CD4-positive, CD25-positive, alpha-beta regulatory T cell (primary cell): ENCODE measurements around the gene LMX1A. TPM values are rescaled to one million over a fixed set of nuclear protein-coding genes. Genes with fewer than 3 reads are reported as not detected.

Experiments
- ATAC-seq, 2 donors: fragments of 150-1000 bp; cut with Tn5 transposase; one replicate each; pipeline ENCODE4 v1.10.0; 2021; ENCODE audit warnings: low read depth in 2 of 2, moderate number of reproducible peaks in 2 of 2, moderate library complexity in 1 of 2
- DNase-seq, 3 donors: peaks; one replicate each; pipeline versions ENCODE4 v3.0.0 to v3.0.0-alpha.2; 2012 to 2022; ENCODE audit warnings: mixed read lengths in 1 of 3
- H3K27ac ChIP-seq: one replicate; pipeline ENCODE4 v1.7.0; 2013; ENCODE audit warnings: mild to moderate bottlenecking, low read length; ENCODE audit not compliant: insufficient read depth, poor library complexity, severe bottlenecking
- H3K27me3 ChIP-seq: one replicate; pipeline ENCODE4 v1.7.0; 2013; ENCODE audit warnings: low read length; ENCODE audit not compliant: control insufficient read depth, insufficient read depth
- H3K36me3 ChIP-seq: one replicate; pipeline ENCODE4 v1.7.0; 2013; ENCODE audit warnings: mild to moderate bottlenecking, low read length, moderate library complexity; ENCODE audit not compliant: control insufficient read depth, insufficient read depth
- H3K4me1 ChIP-seq: 2 replicates; pipeline ENCODE4 v1.7.0; 2013; ENCODE audit warnings: mild to moderate bottlenecking, low read length; ENCODE audit not compliant: insufficient read depth, control insufficient read depth, poor library complexity, severe bottlenecking
- H3K4me3 ChIP-seq: one replicate; pipeline ENCODE4 v1.7.0; 2013; ENCODE audit warnings: low read depth, mild to moderate bottlenecking, low read length, moderate library complexity
- H3K9me3 ChIP-seq, 2 experiments: 1 replicate in 1 of 2; 2 replicates in 1 of 2; pipeline ENCODE4 v1.7.0; 2013; ENCODE audit warnings: low read length in 2 of 2, mild to moderate bottlenecking in 1 of 2, moderate library complexity in 1 of 2; ENCODE audit not compliant: control insufficient read depth in 2 of 2
- H3K27ac Mint-ChIP-seq, 3 donors: one replicate each; pipeline ENCODE4 v1.8.0; 2020 to 2022; ENCODE audit warnings: mild to moderate bottlenecking in 3 of 3, mixed read lengths in 3 of 3, moderate library complexity in 2 of 3
- H3K27me3 Mint-ChIP-seq: one replicate; pipeline ENCODE4 v1.8.0; 2022; ENCODE audit warnings: mild to moderate bottlenecking, mixed read lengths
- H3K36me3 Mint-ChIP-seq: one replicate; pipeline ENCODE4 v1.8.0; 2020; ENCODE audit warnings: mixed read lengths
- H3K4me1 Mint-ChIP-seq, 4 donors: one replicate each; pipeline ENCODE4 v1.8.0; 2020 to 2022; ENCODE audit warnings: mixed read lengths in 4 of 4, mild to moderate bottlenecking in 1 of 4
- H3K4me3 Mint-ChIP-seq, 4 donors: one replicate each; pipeline ENCODE4 v1.8.0; 2020 to 2022; ENCODE audit warnings: mild to moderate bottlenecking in 4 of 4, mixed read lengths in 4 of 4, moderate library complexity in 3 of 4
- H3K9me3 Mint-ChIP-seq, 7 donors: one replicate each; pipeline ENCODE4 v1.8.0; 2020 to 2022; ENCODE audit warnings: mixed read lengths in 7 of 7, mild to moderate bottlenecking in 3 of 7, moderate library complexity in 2 of 7
- polyA plus RNA-seq, 4 donors: library from polyadenylated mRNA; unstranded; fragments of 300-500 nt; fragmentation: Illumina TruSeq; gene quantifications; one replicate each; pipeline ENCODE4 v1.2.3, GENCODE V29; 2021
- total RNA-seq: library from RNA; stranded (reverse); gene quantifications from one replicate; pipeline ENCODE4 v1.2.3, GENCODE V29; 2022

LMX1A gene
- total and polyA plus RNA-seq, 5 donors from 2014 or later = not detected

- Histone ChIP-seq H3K9me3 (no peaks in the 10 kb centered on the region), H3K27me3 (peaks cover 37% of the 10 kb centered on the region), H3K4me1 (no peaks in the 10 kb centered on the region), H3K27ac (no peak overlapping the region), H3K36me3 (no peaks in the 10 kb centered on the region), H3K4me3 (no peak overlapping the region)
- Mint-ChIP-seq H3K4me3 (no peak overlapping the region), H3K4me1 (no peaks in the 10 kb centered on the region), H3K27ac (no peak overlapping the region), H3K9me3 (no peaks in the 10 kb centered on the region), H3K27me3 (peaks cover 55% of the 10 kb centered on the region), H3K36me3 (no peaks in the 10 kb centered on the region)
- DNase-seq (no peak), ATAC-seq (no peak)
Measured at GRCh38 chr1:165345502-165345901, 11.0 kb downstream of the LMX1A start.

DNA sequence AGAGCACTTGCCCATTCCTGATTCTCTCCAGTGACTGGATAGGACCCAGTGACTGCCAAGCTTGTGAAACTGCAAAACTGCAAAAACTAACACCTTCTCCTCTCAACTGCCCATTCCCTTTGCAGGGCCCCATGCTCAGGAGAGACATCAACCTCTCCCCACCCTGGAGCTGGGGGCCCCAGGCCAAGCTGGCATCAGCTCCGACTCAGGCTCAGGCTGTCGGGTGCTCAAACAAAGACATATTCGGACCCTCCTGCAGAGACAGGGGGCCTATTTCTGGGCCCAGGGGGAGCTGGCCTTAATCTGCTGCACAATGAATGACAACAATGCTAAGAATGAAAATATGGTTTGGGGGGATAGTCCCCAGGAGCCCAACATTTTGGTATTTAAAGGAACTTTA, 11.8 kb downstream of the LMX1A start:
- Mint-ChIP-seq H3K4me3 (no peak overlapping the region), H3K4me1 (no peaks in the 10 kb centered on the region), H3K27me3 (peaks cover 48% of the 10 kb centered on the region), H3K27ac (peak overlapping the region in 1 of 3 donors; percentile 18), H3K36me3 (no peaks in the 10 kb centered on the region), H3K9me3 (no peaks in the 10 kb centered on the region)
- ATAC-seq (no peak), DNase-seq (no peak)
- Histone ChIP-seq H3K27ac (no peak overlapping the region), H3K4me1 (no peaks in the 10 kb centered on the region), H3K4me3 (no peak overlapping the region), H3K27me3 (peaks cover 32% of the 10 kb centered on the region), H3K36me3 (no peaks in the 10 kb centered on the region), H3K9me3 (no peaks in the 10 kb centered on the region)

- Mint-ChIP-seq H3K27ac (no peak overlapping the region), H3K4me1 (no peaks in the 10 kb centered on the region), H3K27me3 (peaks cover 42% of the 10 kb centered on the region), H3K36me3 (no peaks in the 10 kb centered on the region), H3K4me3 (no peak overlapping the region), H3K9me3 (no peaks in the 10 kb centered on the region)
- H3K36me3 ChIP-seq = no peaks in the 10 kb centered on the region
- DNase-seq (no peak), ATAC-seq (no peak)
- no peaks in the 10 kb centered on the region for H3K9me3 ChIP-seq
- H3K4me1 ChIP-seq = no peaks in the 10 kb centered on the region
- H3K27ac ChIP-seq = no peak overlapping the region
- no peak overlapping the region for H3K4me3 ChIP-seq
- peaks cover 29% of the 10 kb centered on the region for H3K27me3 ChIP-seq
Measured at GRCh38 chr1:165344198-165344597, 12.3 kb downstream of the LMX1A start.

DNA sequence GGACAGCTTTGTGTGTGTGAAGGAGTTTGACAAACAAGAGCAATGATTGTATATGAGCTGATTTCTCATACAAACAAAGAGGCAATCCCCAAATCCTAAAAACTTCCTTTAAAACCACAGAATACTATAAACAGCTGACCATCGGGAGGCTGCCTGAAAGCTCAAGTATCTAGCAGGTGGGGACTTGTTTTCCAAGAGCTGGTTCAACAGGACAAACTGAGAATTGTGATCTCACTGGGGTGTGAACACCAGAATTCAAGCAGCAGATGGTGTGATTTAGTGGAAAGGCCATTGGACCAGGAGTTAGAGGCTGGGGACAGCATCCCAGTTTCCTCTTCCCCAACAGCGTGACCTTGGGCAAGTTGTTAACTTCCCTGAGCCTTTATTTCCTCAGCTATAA, 13.9 kb downstream of the LMX1A start:
- H3K36me3 ChIP-seq = no peaks in the 10 kb centered on the region
- ATAC-seq = no peak
- no peak overlapping the region for H3K4me3 ChIP-seq
- no peaks in the 10 kb centered on the region for H3K4me1 ChIP-seq
- no peaks in the 10 kb centered on the region for H3K9me3 ChIP-seq
- no peak overlapping the region for H3K4me3 Mint-ChIP-seq
- H3K36me3 Mint-ChIP-seq = no peaks in the 10 kb centered on the region
- no peaks in the 10 kb centered on the region for H3K4me1 Mint-ChIP-seq
- peaks cover 19% of the 10 kb centered on the region for H3K27me3 ChIP-seq
- H3K27ac Mint-ChIP-seq = no peak overlapping the region
- peaks cover 38% of the 10 kb centered on the region for H3K27me3 Mint-ChIP-seq
- H3K27ac ChIP-seq = no peak overlapping the region
- H3K9me3 Mint-ChIP-seq = no peaks in the 10 kb centered on the region
- no peak for DNase-seq

- Histone ChIP-seq H3K4me1 (no peaks in the 10 kb centered on the region), H3K27me3 (peaks cover 17% of the 10 kb centered on the region), H3K4me3 (no peak overlapping the region), H3K9me3 (no peaks in the 10 kb centered on the region), H3K36me3 (no peaks in the 10 kb centered on the region), H3K27ac (no peak overlapping the region)
- no peak overlapping the region for H3K27ac Mint-ChIP-seq
- ATAC-seq (no peak), DNase-seq (no peak)
- H3K4me1 Mint-ChIP-seq = no peaks in the 10 kb centered on the region
- no peaks in the 10 kb centered on the region for H3K36me3 Mint-ChIP-seq
- peaks cover 34% of the 10 kb centered on the region for H3K27me3 Mint-ChIP-seq
- no peak overlapping the region for H3K4me3 Mint-ChIP-seq
- H3K9me3 Mint-ChIP-seq = no peaks in the 10 kb centered on the region
Measured at GRCh38 chr1:165342168-165342567, 14.3 kb downstream of the LMX1A start.

- H3K27ac Mint-ChIP-seq = no peak overlapping the region
- H3K9me3 Mint-ChIP-seq = no peaks in the 10 kb centered on the region
- no peaks in the 10 kb centered on the region for H3K36me3 Mint-ChIP-seq
- no peak overlapping the region for H3K27ac ChIP-seq
- H3K4me3 ChIP-seq = no peak overlapping the region
- H3K4me1 ChIP-seq = no peaks in the 10 kb centered on the region
- DNase-seq (no peak), ATAC-seq (no peak)
- H3K4me1 Mint-ChIP-seq = no peaks in the 10 kb centered on the region
- H3K9me3 ChIP-seq = no peaks in the 10 kb centered on the region
- H3K4me3 Mint-ChIP-seq = no peak overlapping the region
- peaks cover 19% of the 10 kb centered on the region for H3K27me3 Mint-ChIP-seq
- peaks cover 10% of the 10 kb centered on the region for H3K27me3 ChIP-seq
- no peaks in the 10 kb centered on the region for H3K36me3 ChIP-seq
Measured at GRCh38 chr1:165339164-165339563, 17.4 kb downstream of the LMX1A start.

DNA sequence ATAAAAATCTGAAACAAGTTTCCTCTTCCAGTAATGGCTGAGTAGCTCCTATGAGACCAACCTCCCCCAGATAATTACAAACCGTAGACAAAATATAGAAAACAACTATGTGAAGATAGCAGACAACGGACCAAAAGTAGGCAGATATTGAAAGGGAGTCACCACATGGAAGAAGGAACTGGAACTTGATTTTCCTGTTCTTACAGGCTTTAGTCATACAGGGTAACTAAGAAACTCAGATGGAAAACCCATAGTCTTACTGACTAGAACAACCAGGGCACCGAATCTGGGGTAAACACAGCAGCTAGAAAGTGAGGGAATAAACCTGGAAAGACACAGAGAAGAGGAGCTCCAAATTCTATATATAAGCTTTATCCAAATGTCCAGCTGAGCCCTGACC, 26.0 kb downstream of the LMX1A start:
- DNase-seq = no peak
- H3K27ac Mint-ChIP-seq = no peak overlapping the region
- Histone ChIP-seq H3K27ac (no peak overlapping the region), H3K27me3 (peaks cover 7% of the 10 kb centered on the region), H3K36me3 (no peaks in the 10 kb centered on the region), H3K4me1 (no peaks in the 10 kb centered on the region), H3K9me3 (no peaks in the 10 kb centered on the region), H3K4me3 (no peak overlapping the region)
- H3K36me3 Mint-ChIP-seq = no peaks in the 10 kb centered on the region
- no peak overlapping the region for H3K4me3 Mint-ChIP-seq
- peaks cover 0 to 5% (median 0%) of the 10 kb centered on the region in 7 donors for H3K9me3 Mint-ChIP-seq
- peaks cover 30% of the 10 kb centered on the region for H3K27me3 Mint-ChIP-seq
- no peak for ATAC-seq
- H3K4me1 Mint-ChIP-seq = no peaks in the 10 kb centered on the region

DNA sequence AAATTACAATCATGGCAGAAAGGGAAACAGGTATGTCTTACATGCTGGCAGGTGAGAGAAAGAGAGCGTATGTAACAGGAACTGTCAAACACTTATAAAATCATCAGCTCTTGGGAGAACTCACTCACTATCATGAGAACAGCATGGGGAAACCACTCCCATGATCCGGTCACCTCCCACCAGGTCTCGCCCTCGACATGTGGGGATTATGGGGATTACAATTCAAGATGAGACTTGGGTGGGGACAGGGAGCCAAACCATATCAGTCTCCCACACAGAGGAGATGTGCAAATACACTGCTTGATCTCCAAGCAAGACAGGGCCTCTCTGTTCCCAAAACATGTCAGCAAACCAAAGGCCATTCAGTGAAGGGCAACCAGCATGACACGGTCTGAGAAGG, 27.4 kb downstream of the LMX1A start:
- Histone ChIP-seq H3K4me3 (no peak overlapping the region), H3K4me1 (no peaks in the 10 kb centered on the region), H3K36me3 (no peaks in the 10 kb centered on the region), H3K27me3 (peaks cover 8% of the 10 kb centered on the region), H3K9me3 (no peaks in the 10 kb centered on the region), H3K27ac (no peak overlapping the region)
- DNase-seq (no peak), ATAC-seq (no peak)
- Mint-ChIP-seq H3K27me3 (peaks cover 41% of the 10 kb centered on the region), H3K4me1 (no peaks in the 10 kb centered on the region), H3K36me3 (no peaks in the 10 kb centered on the region), H3K4me3 (no peak overlapping the region), H3K9me3 (peaks cover 0 to 5% (median 0%) of the 10 kb centered on the region in 7 donors), H3K27ac (no peak overlapping the region)
